HepG2 (cell line): ENCODE results near the gene SAP25. TPM values are rescaled to one million over a fixed set of nuclear protein-coding genes. Genes with fewer than 3 reads are reported as not detected.

Source experiments
- ARID2 ChIP-seq: sonication (generic); formaldehyde crosslinking; IDR thresholded peaks from 2 replicates; pipeline ENCODE4 v1.8.1; 2022; ENCODE audit warnings: mild to moderate bottlenecking, missing genetic modification reagents, borderline replicate concordance
- ASH2L ChIP-seq: fragments of 300-600, 200-600 bp; sonication (generic); IDR thresholded peaks from 2 replicates; pipeline ENCODE4 v1.7.0; 2017; ENCODE audit warnings: low read depth, mild to moderate bottlenecking, moderate library complexity, mixed read lengths, low read length; ENCODE audit not compliant: insufficient read length
- ATM ChIP-seq: fragments of 450-650 bp; IDR thresholded peaks from 2 replicates; pipeline ENCODE4 v1.7.1; 2017; ENCODE audit warnings: mild to moderate bottlenecking, borderline replicate concordance
- CENPBD1 ChIP-seq: sonication (generic); formaldehyde crosslinking; IDR thresholded peaks from 2 replicates; pipeline ENCODE4 v1.8.0; 2022; ENCODE audit warnings: missing genetic modification reagents, low read depth, mild to moderate bottlenecking, borderline replicate concordance
- CREM ChIP-seq, 2 experiments: sonication (generic) in 1 of 2; formaldehyde crosslinking in 1 of 2; IDR thresholded peaks; 2 replicates each; pipeline versions ENCODE4 v1.4.0 to v1.6.1; 2016 to 2020; ENCODE audit warnings: antibody characterized with exemption in 1 of 2, mild to moderate bottlenecking in 1 of 2, missing genetic modification reagents in 1 of 2
- MXD4 ChIP-seq: IDR thresholded peaks from 2 replicates; pipeline ENCODE4 v1.6.1; 2016; ENCODE audit warnings: mild to moderate bottlenecking, missing biosample characterization, missing genetic modification reagents
- NCOA5 ChIP-seq: sonication (generic); formaldehyde crosslinking; IDR thresholded peaks from 2 replicates; pipeline ENCODE4 v1.4.0; 2020; ENCODE audit warnings: missing genetic modification reagents
- NCOR1 ChIP-seq: fragments of 200-600 bp; sonication (generic); IDR thresholded peaks from 2 replicates; pipeline ENCODE4 v1.7.0; 2017; ENCODE audit warnings: antibody characterized with exemption, low read length, borderline replicate concordance
- PRPF4 ChIP-seq: fragments of 200-400 bp; formaldehyde crosslinking; IDR thresholded peaks from 2 replicates; pipeline ENCODE4 v1.6.1; 2016; ENCODE audit warnings: low read length, low read depth; ENCODE audit not compliant: poor library complexity, severe bottlenecking
- REXO4 ChIP-seq: sonication (generic); formaldehyde crosslinking; IDR thresholded peaks from 2 replicates; pipeline ENCODE4 v1.8.0; 2022; ENCODE audit warnings: missing genetic modification reagents, mild to moderate bottlenecking, borderline replicate concordance
- RFXANK ChIP-seq: IDR thresholded peaks from 2 replicates; pipeline ENCODE4 v1.6.1; 2016
- TOE1 ChIP-seq: sonication (generic); formaldehyde crosslinking; IDR thresholded peaks from 2 replicates; pipeline ENCODE4 v1.4.0; 2020; ENCODE audit warnings: mild to moderate bottlenecking, missing genetic modification reagents
- ZBTB4 ChIP-seq: sonication (generic); formaldehyde crosslinking; IDR thresholded peaks from 2 replicates; pipeline ENCODE4 v1.4.0; 2020; ENCODE audit warnings: missing genetic modification reagents, mild to moderate bottlenecking, borderline replicate concordance
- ZBTB7A ChIP-seq: sonication (generic); formaldehyde crosslinking; IDR thresholded peaks from 2 replicates; pipeline ENCODE4 v1.8.0; 2022; ENCODE audit warnings: mild to moderate bottlenecking, missing genetic modification reagents
- ZFP36L2 ChIP-seq: sonication (generic); formaldehyde crosslinking; IDR thresholded peaks from 2 replicates; pipeline ENCODE4 v1.4.0; 2020; ENCODE audit warnings: missing genetic modification reagents
- ZNF34 ChIP-seq: sonication (generic); formaldehyde crosslinking; IDR thresholded peaks from 2 replicates; pipeline ENCODE4 v1.4.0; 2020; ENCODE audit warnings: mild to moderate bottlenecking, missing genetic modification reagents, borderline replicate concordance
- ZNF431 ChIP-seq: sonication (generic); formaldehyde crosslinking; IDR thresholded peaks from 2 replicates; pipeline ENCODE4 v1.9.0; 2022; ENCODE audit warnings: missing genetic modification reagents, low read depth, mild to moderate bottlenecking, borderline replicate concordance
- ZNF503 ChIP-seq: sonication (generic); formaldehyde crosslinking; IDR thresholded peaks from 2 replicates; pipeline ENCODE4 v1.4.0; 2020; ENCODE audit warnings: missing genetic modification reagents
- ZNF552 ChIP-seq: sonication (generic); formaldehyde crosslinking; IDR thresholded peaks from 2 replicates; pipeline ENCODE4 v1.9.0; 2022; ENCODE audit warnings: missing genetic modification reagents, mild to moderate bottlenecking, borderline replicate concordance
- ZNF841 ChIP-seq: sonication (generic); formaldehyde crosslinking; IDR thresholded peaks from 2 replicates; pipeline ENCODE4 v1.8.1; 2023; ENCODE audit warnings: missing genetic modification reagents, borderline replicate concordance
- ZXDC ChIP-seq: sonication (generic); formaldehyde crosslinking; IDR thresholded peaks from 2 replicates; pipeline ENCODE4 v1.5.0; 2020; ENCODE audit warnings: mild to moderate bottlenecking, missing genetic modification reagents
- polyA plus RNA-seq, 8 experiments: library from polyadenylated mRNA; depleted of rRNA in 3 of 8; stranded (reverse) in 7 of 8; unstranded in 1 of 8; fragments of >200 nt; fragmentation: Illumina TruSeq in 4 of 8; extraction: Trizol in 4 of 8; gene quantifications; 2 replicates each; pipeline versions ENCODE4 v1.2.1 to v1.2.3, GENCODE V29; 2011 to 2016; ENCODE audit warnings: low read depth in 4 of 8, missing spikeins in 1 of 8, mixed read lengths in 1 of 8; ENCODE audit not compliant: insufficient read depth in 1 of 8
- total RNA-seq, 5 experiments: library from RNA; depleted of rRNA; stranded (reverse); fragments of >200 nt; fragmentation: Illumina TruSeq; extraction: Trizol; gene quantifications; 2 replicates each; pipeline ENCODE4 v1.2.3, GENCODE V29; 2016; ENCODE audit warnings: low read depth in 1 of 5

SAP25 gene
- total and polyA plus RNA-seq, 2 of the 13 experiments (the other 11 are each of a cell fraction or from before 2014, with no cell fraction given), result 0.15 to 0.20 TPM

GRCh38 chr7:100540073-100540723 lies 33.5 kb downstream of the SAP25 start (continued):
- TF ChIP-seq ZXDC (no peak), NCOR1 (peak; percentile 95), MXD4 (CRISPR knock-in tag) (0 out of 2 replicates have a peak, but pooled peaks have one; percentile 43), ASH2L (no peak), ZNF552 (CRISPR knock-in tag) (no peak), ATM (no peak), CREM (IDR thresholded peaks at IDR 0.05) (peak; percentile 86), CREM (CRISPR knock-in tag; IDR thresholded peaks at IDR 0.05) (no peak), TOE1 (no peak), NCOA5 (CRISPR knock-in tag) (no peak), RFXANK (CRISPR knock-in tag) (0 out of 2 replicates have a peak, but pooled peaks have one; percentile 17), REXO4 (no peak), ARID2 (CRISPR knock-in tag) (0 out of 2 replicates have a peak, but pooled peaks have one; percentile 41), ZNF841 (CRISPR knock-in tag) (peak; percentile 13; the same call in 1 of the 2 replicates), ZNF431 (CRISPR knock-in tag) (peak; percentile 51; the same call in 1 of the 2 replicates), ZBTB7A (CRISPR knock-in tag) (no peak), PRPF4 (no peak), ZNF34 (CRISPR knock-in tag) (no peak), CENPBD1 (no peak), ZNF503 (peak; percentile 16; the same call in 1 of the 2 replicates), ZFP36L2 (CRISPR knock-in tag) (no peak), ZBTB4 (no peak)
